Fibroblast of mammary gland (primary cell): ENCODE results near the gene RAB3IL1.

Experiments
- DNase-seq: peaks from one replicate; pipeline ENCODE4 v3.0.0-alpha.2; 2010; ENCODE audit warnings: low read depth
- H3K4me3 ChIP-seq: 2 replicates; pipeline ENCODE4 v1.5.1; 2011; ENCODE audit warnings: low read depth, mild to moderate bottlenecking, low read length, moderate library complexity; ENCODE audit not compliant: control insufficient read depth
- TF ChIP-seq, protein P1 (sequence below): conservative IDR thresholded peaks from 2 replicates; pipeline ENCODE4 v1.5.1; 2011; ENCODE audit warnings: low read depth, low read length, inconsistent platforms; ENCODE audit not compliant: control insufficient read depth, insufficient read depth

RAB3IL1 gene

DNA sequence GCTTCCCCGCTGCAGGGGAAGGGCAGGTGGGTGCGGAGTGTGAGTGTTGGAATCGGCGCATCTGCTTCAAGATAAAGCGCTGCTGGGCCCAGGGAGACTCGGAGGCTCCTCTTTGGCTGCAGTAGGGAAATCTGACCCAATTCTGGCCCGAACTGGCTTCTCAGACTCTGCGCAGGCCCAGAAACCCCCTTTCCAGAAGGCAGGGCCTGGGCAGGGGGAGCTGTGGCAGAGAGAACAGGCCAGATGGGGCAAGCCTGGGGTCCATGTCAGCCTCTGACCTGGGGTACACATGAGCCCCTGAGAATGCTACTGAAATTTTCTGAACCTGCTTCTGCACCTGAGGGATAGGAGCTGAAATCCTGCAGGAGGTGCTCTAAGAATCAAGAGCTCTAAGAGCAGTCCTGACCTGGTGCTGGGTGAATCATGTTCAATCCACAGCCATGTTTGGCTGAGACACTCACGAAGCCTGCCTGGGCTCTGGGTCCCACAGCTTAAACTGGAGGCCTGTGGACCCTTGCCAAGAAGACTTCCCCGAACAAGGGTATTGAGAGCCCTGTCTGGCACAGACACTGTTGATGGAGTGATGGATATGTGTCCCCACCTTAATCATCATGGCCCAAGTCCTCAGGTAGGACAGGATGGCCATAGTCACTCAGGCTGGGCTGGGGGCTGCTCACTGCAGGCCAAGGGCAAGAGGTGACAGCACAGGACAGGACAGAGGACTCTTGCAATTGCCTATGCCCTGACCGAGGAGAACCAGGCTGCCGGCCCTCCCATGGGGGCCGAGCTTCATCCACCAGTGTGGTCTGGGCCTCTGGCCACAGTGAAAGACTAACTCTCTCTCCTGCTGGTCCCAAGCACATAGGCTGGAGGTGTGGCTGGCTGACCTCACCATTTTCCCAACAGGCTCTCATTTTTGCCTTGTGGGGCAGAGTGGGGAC lies 6.9 kb downstream of the RAB3IL1 start:
- TF ChIP-seq, protein P1, sequence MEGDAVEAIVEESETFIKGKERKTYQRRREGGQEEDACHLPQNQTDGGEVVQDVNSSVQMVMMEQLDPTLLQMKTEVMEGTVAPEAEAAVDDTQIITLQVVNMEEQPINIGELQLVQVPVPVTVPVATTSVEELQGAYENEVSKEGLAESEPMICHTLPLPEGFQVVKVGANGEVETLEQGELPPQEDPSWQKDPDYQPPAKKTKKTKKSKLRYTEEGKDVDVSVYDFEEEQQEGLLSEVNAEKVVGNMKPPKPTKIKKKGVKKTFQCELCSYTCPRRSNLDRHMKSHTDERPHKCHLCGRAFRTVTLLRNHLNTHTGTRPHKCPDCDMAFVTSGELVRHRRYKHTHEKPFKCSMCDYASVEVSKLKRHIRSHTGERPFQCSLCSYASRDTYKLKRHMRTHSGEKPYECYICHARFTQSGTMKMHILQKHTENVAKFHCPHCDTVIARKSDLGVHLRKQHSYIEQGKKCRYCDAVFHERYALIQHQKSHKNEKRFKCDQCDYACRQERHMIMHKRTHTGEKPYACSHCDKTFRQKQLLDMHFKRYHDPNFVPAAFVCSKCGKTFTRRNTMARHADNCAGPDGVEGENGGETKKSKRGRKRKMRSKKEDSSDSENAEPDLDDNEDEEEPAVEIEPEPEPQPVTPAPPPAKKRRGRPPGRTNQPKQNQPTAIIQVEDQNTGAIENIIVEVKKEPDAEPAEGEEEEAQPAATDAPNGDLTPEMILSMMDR, result no peak
- DNase-seq, result peak; percentile 27
- H3K4me3 ChIP-seq, result no peak overlapping the region

DNA sequence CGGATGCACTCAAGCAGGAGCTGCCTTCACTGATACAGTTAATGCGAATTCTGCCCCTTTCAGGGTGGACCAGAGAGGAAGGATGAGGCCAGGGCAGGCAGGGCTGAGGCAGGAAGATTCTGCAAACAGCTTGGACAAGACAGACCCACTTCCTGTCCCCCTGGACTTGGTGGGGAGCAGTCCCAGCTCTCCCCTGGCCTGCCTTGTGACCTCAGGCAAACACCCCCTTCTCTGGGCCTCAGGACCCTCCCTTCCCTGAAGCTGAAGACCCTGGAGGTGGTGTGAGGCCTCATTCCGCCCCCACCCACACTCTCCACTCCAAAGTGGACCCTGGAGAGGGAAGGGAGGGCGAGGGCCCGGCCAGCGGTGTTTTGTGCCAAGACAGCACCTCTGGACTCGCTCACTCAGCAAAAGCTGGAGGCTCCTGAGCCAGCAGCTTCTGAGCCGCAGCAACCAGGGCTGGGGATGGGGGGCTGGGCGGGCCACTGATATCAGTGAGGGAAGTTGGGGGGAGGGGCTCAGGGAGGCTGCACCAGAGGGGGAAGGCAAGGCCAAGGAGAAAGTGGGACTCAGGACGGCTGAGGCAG lies 8.5 kb downstream of the RAB3IL1 start:
- DNase-seq, result no peak
- H3K4me3 ChIP-seq, result no peak overlapping the region
- TF ChIP-seq, protein P1, result no peak

DNA sequence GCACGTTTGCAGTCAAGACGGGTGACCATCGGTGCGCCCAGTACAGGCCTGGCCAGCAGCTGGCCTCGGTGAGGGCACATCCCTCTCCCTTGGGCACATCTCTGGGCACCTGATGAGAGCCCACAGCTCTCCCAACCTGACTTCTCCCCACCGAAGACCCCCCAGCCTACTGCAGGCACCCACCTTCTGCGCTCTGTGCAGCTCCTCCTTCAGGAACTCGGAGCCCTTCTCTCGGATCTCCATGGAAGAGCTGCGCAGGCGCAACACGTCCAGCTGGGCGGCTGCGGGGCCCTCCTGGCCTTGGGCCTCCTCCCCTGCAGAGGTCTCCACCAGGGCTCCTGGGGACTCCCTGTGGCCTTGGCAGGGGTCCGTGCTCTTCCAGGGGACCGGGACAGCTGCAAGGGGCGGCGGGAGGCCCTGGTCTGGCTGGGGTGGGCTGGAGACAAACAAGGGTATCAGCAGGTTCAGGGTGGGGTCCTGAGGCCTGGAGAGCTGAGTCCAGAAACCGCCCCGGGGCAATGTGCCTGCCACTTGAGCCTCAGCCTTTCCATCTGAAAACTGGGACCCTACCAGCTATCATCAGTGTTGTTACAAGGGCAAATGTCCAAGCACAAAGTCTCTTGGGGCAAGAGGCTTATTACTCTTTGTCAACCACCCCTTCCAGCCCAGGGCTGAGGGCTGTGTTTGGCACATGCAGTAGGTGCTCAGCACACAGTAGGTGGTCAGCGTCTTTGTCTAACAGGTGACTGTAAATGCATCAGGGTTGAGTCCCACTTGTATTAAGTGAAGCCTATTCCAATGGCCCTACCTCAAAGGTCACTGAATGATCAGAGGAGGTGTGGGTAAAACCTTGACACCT lies 9.3 kb downstream of the RAB3IL1 start:
- H3K4me3 ChIP-seq, result no peak overlapping the region
- DNase-seq, result no peak
- TF ChIP-seq, protein P1, result no peak

DNA sequence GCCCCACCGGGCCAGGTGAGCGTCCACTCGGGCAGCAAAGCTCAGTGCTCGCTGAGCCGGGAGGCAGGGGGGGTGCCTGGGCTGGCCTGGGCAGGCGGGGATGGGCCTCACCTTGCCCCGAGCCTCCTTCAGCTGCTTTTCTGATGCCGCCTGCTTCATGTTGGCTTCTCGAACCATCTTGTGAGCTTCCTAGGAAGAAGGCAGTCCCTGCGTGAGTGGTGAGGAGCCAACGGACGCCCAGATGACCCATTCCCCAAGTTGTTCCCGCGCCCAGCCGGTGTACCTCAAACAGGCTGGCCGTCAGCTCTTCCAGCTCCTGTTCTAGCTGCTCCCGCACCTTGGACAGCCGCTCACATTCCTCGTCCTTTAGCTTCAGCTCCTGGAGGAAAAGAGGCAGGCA lies 10.1 kb downstream of the RAB3IL1 start:
- TF ChIP-seq, protein P1, result no peak
- DNase-seq, result no peak
- no peak overlapping the region for H3K4me3 ChIP-seq

DNA sequence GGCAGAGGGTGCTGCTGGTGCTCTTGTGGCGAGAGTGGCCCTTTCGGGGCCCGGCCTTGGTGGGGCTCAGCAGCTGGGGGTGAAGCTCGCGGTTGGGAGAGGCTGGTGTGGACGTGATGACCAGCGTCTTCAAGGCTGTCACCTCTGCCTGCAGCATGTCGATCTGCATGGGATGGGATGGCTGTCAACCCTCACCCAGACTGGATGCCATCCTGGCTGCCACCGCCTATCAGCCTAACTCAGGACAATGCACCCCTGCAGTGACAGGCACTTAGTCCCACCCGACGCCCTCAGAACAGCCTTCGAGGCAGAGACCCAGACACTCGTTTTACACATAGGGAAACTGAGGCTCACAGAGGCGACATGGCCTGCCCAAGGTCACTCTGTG lies 10.8 kb downstream of the RAB3IL1 start:
- TF ChIP-seq, protein P1, result no peak
- DNase-seq, result no peak
- H3K4me3 ChIP-seq, result no peak overlapping the region

DNA sequence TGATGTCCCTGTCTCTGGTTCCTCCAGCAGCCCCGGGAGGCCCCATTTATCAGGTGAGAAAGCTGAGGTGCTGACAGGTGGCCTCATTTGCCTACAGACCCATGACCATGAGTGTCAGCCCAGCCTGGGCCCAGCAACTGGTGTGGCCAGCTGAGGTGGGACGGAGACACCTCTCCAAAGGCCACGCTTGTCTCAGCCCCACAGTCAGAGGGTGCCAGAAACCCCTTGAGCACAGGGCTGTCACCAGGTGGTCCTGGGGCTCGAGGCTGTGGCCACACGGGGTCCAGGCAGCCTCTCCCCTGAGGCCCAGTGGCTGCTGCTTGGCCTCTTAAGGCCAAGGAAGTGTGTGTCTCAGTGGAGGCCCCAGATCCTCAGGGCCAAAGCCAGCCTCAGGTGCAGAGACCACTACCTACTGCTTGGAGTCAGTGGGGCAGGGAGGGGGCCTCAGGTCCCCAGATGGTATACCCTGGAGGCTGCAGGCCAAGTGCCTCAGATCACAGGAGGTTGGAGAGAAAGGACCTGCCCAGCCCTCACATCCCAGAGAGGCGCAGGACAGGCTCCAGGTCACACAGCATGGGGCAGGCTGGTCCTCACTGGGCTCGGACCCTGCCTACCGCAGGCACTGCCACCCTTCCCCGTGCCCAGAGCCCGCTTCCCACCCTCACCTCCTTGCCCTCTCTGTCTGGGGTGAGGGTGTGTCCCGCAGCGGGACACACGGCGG lies 11.4 kb downstream of the RAB3IL1 start:
- TF ChIP-seq, protein P1, result no peak
- H3K4me3 ChIP-seq, result no peak overlapping the region
- no peak for DNase-seq
